Thyroid gland (tissue), 4 donors: Measurements from ENCODE around the gene STARD10.

ENCODE experiments used
- POLR2A ChIP-seq, 2 donors: fragments of 450-650 bp; IDR thresholded peaks; one replicate each; pipeline ENCODE4 v1.6.1; 2017; ENCODE audit warnings: antibody characterized with exemption in 2 of 2, mild to moderate bottlenecking in 2 of 2, moderate library complexity in 1 of 2
- TF ChIP-seq, protein P1 (sequence below), 6 experiments: fragments of 200-600 bp in 3 of 6; fragments of 450-650 bp in 3 of 6; sonication (generic) in 3 of 6; IDR thresholded peaks; one replicate each; pipeline ENCODE4 v1.5.1; 2016 to 2019; ENCODE audit warnings: antibody characterized with exemption in 6 of 6, mild to moderate bottlenecking in 2 of 6, inconsistent platforms in 1 of 6, moderate library complexity in 1 of 6

GRCh38 chr11:72736452-72737069 lies 57.3 kb downstream of the STARD10 start:
- TF ChIP-seq, protein P1, sequence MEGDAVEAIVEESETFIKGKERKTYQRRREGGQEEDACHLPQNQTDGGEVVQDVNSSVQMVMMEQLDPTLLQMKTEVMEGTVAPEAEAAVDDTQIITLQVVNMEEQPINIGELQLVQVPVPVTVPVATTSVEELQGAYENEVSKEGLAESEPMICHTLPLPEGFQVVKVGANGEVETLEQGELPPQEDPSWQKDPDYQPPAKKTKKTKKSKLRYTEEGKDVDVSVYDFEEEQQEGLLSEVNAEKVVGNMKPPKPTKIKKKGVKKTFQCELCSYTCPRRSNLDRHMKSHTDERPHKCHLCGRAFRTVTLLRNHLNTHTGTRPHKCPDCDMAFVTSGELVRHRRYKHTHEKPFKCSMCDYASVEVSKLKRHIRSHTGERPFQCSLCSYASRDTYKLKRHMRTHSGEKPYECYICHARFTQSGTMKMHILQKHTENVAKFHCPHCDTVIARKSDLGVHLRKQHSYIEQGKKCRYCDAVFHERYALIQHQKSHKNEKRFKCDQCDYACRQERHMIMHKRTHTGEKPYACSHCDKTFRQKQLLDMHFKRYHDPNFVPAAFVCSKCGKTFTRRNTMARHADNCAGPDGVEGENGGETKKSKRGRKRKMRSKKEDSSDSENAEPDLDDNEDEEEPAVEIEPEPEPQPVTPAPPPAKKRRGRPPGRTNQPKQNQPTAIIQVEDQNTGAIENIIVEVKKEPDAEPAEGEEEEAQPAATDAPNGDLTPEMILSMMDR (IDR thresholded peaks at IDR 0.05), result no peak
- peak in 1 of 2 donors; percentile 14 for TF ChIP-seq POLR2A (IDR thresholded peaks at IDR 0.05)
